ENCODE measurements around the gene IFFO2. TPM values are rescaled to one million over a fixed set of nuclear protein-coding genes. Genes with fewer than 3 reads are reported as not detected.

The IFFO2 gene
- polyA plus RNA-seq, 1 of the 3 experiments (the other 2 are of a cell fraction): 10.5 TPM

GRCh38 chr1:18999359-18999758 lies 42.9 kb upstream of the IFFO2 start:
- H3K4me2 ChIP-seq: no peak overlapping the region
- H3K9me2 ChIP-seq: no peaks in the 10 kb centered on the region
- H4K20me1 ChIP-seq (ENCODE audit: insufficient read depth): no peaks in the 10 kb centered on the region
- no peak for TF ChIP-seq IRF3 (IDR thresholded peaks at IDR 0.05; ENCODE audit: low read depth, low read length)
- TF ChIP-seq GABPA (IDR thresholded peaks at IDR 0.05; ENCODE audit: low read depth): no peak
- no peak for TF ChIP-seq SIN3A (IDR thresholded peaks at IDR 0.05; ENCODE audit: borderline replicate concordance, low read depth, low read length)
- no peak for TF ChIP-seq FOXM1 (IDR thresholded peaks at IDR 0.05; ENCODE audit: low read depth)
- no peak for TF ChIP-seq ZBTB33 (IDR thresholded peaks at IDR 0.05; ENCODE audit: borderline replicate concordance, low read depth)
- TF ChIP-seq ELF1 (IDR thresholded peaks at IDR 0.05): no peak
- TF ChIP-seq GATA2 (CRISPR knock-in tag; IDR thresholded peaks at IDR 0.05): no peak
- TF ChIP-seq REST (IDR thresholded peaks at IDR 0.05; ENCODE audit: low read depth, low read length): no peak
- no peak for TF ChIP-seq CTCF (IDR thresholded peaks at IDR 0.05)
- no peak for TF ChIP-seq NFIC (IDR thresholded peaks at IDR 0.05; ENCODE audit: borderline replicate concordance)
- TF ChIP-seq RXRA (IDR thresholded peaks at IDR 0.05; ENCODE audit: borderline replicate concordance, low read depth): no peak
- TF ChIP-seq MEF2A (IDR thresholded peaks at IDR 0.05; ENCODE audit: borderline replicate concordance, low read depth): no peak
- TF ChIP-seq TCF12 (IDR thresholded peaks at IDR 0.05): no peak
- TF ChIP-seq YY1 (IDR thresholded peaks at IDR 0.05; ENCODE audit: low read depth): no peak
- H3K79me2 ChIP-seq (ENCODE audit: insufficient read depth): no peaks in the 10 kb centered on the region
- ChIA-PET CTCF (interaction anchor here (0.6 to 1.4 kb wide), 2 partner anchors 10 to 86 kb away, joined by 4 read pairs; no protein-coding TSS in a partner anchor), POLR2A (no interaction called here)
- H2AFZ ChIP-seq (ENCODE audit: low read depth): no peak overlapping the region
- WGBS (ENCODE audit: low lambda C conversion rate): 38% methylated on average over 2 of the region's 2 CpGs
- H3K27ac ChIP-seq (ENCODE audit: low read depth in 2 of 2, low read length in 1 of 2): no peak overlapping the region
- no peaks in the 10 kb centered on the region for H3K27me3 ChIP-seq (ENCODE audit: insufficient read depth)
- no peak overlapping the region for H3K9ac ChIP-seq
- H3K4me3 ChIP-seq (ENCODE audit: low read depth in 2 of 2, low read length in 1 of 2): no peak overlapping the region
- H3K36me3 ChIP-seq (replicated peaks in 1 of 2; ENCODE audit: control insufficient read depth in 1 of 2, insufficient read depth in 2 of 2, low read length in 1 of 2): no peaks in the 10 kb centered on the region
- DNase-seq: no peak
- no peaks in the 10 kb centered on the region for H3K4me1 ChIP-seq (ENCODE audit: control insufficient read depth in 1 of 2, insufficient read depth in 2 of 2, low read depth in 1 of 2, low read length in 1 of 2)
- peaks cover 3% of the 10 kb centered on the region for H3F3A ChIP-seq (replicated peaks; ENCODE audit: insufficient read depth)
- H3K9me3 ChIP-seq: peaks cover 11% of the 10 kb centered on the region

Measured in SK-N-SH (cell line).